ENCODE data around the gene MCM7.
"Not testable (repeated sequence)": the region's sequence is repeated elsewhere in the genome, so short reads cannot be mapped to it uniquely, and the experiment has no call there.

- TF ChIP-seq CTCF, POLR2A, EP300 (IDR thresholded peaks at IDR 0.05): not testable (repeated sequence)
These were observed 45.2 kb upstream of the MCM7 start for GRCh38 chr7:100146350-100146749.

Measured in tibial nerve (tissue), 4 donors.